Activated CD4-positive, alpha-beta T cell treated with anti-CD3 and anti-CD28 coated beads, Interleukin-2, Interleukin-6, amounts not matched to agents 100 ng/mL and 50 ng/mL, durations not matched to agents 16 hours and 8 hours (primary cell): ENCODE data around the gene CALHM4.
A peak's percentile ranks its signal among the peaks of the same experiment; 100 is the strongest.

Experiments
- DNase-seq: peaks from one replicate; pipeline ENCODE4 v3.0.0-alpha.2; 2020

The CALHM4 gene

GRCh38 chr6:116543149-116543548, 10.4 kb upstream of the CALHM4 start:
- no peak for DNase-seq

- DNase-seq = no peak
Measured at GRCh38 chr6:116545651-116546050, 7.9 kb upstream of the CALHM4 start, which contains the start of gene TRAPPC3L. TSS of gene TRAPPC3L (minus strand) at chr6:116545684. CDS start at chr6:116545514, 170 bp downstream.

DNA sequence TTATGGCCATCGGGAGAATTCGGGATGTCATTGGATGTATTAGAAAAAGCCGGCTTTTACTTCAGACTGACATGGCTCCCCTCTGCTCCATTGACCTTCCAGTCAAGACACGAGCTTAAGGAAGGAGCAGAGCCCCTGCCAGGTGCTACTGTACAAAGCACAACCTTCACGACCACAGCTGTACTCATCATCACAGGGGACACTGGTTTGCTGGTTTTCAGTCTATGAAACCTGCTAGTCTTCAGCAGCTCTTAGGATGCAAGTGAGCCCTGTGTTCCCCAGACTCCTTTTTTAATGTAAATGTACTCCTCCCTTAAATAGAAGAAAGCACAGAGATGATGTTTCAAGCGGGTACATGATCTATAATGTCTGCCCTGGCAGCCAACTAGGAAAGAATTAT, 6.2 kb upstream of the CALHM4 start:
- no peak for DNase-seq

DNA sequence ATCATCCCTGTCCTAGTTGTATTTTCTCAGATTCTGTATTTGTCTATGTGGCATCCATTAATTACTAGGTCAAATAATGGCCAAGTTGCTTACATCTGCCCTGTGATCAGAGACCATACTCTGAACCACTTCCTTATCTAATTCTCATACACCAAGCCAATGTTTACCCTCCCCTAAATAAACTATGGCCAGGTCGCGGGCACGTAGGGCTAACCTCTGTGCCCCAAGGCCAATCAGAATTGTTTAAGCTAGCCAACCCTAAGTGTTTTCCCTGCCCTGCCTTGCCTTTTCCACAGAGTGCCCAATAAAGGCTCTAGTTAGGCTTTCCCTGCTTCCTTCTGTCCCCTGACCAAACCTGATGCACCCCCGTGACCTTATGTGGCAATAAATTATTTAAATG, 2.8 kb upstream of the CALHM4 start:
- DNase-seq = no peak

GRCh38 chr6:116556065-116556464, 2.5 kb downstream of the CALHM4 start:
- no peak for DNase-seq

GRCh38 chr6:116556814-116557415, 3.4 kb downstream of the CALHM4 start:
- DNase-seq = no peak

DNA sequence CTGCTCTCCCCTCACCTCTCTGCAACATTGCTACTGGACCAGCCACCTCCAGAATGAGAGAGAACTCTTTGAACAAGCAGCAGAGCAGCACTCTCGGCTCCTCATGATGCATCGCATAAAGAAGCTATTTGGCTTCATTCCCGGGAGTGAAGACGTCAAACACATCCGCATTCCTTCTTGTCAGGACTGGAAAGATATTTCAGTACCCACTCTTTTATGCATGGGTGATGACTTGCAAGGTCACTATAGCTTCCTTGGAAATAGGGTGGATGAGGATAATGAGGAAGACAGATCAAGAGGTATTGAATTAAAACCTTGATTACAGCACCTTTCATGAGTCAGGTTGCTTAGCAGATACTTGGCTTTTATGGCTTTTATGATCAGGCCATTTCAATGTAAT, 4.3 kb downstream of the CALHM4 start:
- no peak for DNase-seq

DNA sequence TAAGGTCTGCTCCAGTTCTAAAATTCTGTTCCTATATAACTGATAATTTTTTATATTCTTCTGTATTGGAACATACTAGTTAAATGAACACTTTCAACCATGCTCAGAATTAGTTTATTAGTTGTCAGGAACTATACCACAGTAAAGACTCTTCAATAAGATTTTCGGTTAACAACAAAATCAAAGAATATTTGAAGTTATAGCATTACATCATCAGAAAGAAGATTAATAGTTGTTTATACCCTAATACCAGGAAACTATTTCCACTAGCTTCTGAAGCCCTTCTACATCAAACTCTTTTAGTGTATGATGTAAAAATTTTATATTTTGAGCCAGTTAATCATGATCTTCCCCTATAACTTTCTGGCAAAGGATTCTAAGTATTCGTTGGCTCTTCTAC, 6.6 kb downstream of the CALHM4 start:
- DNase-seq = no peak

- peak; percentile 75 for DNase-seq
Measured at GRCh38 chr6:116561377-116562018, 7.9 kb downstream of the CALHM4 start.

DNA sequence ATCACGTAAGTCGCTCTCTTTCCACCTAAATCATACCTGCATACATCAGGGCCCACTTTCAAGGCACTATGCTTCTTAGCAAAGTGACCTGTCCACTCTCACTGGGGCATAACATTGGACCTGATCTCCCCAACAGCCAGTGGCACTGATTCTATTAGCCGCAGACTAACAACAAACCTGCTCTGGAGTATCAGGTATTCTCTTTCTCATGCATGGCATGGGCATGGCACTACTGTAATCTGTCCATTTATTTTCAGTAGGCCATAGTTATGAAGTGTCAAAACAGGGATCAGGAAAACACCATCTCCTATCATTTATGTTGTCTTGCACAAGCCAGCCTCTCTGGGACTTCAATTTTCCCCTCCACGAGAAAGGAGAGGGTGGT, 8.5 kb downstream of the CALHM4 start:
- DNase-seq = no peak

- DNase-seq = no peak
Measured at GRCh38 chr6:116562614-116563013, 9.1 kb downstream of the CALHM4 start.

DNA sequence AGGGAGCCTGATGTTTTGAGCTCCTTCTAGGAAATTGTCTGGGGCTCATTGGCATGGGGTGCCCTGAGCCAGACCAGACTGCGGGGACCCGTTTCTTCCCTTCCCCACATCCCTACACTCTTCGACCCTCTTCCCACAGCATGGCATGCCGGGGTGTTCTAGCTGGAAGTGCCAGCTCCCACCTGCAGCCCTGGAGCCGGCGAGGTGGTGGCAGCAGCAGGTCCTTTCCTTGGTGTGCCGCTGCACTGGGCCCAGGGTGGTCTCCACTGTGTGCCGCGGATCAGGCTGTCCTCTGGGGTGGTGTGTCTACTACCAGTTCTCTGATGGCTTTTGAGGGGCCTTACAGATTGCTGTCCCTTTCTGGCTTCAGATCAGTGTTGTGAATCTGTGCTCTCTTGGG, 10.3 kb downstream of the CALHM4 start:
- no peak for DNase-seq

- DNase-seq = no peak
Measured at GRCh38 chr6:116564311-116564710, 10.8 kb downstream of the CALHM4 start.

DNA sequence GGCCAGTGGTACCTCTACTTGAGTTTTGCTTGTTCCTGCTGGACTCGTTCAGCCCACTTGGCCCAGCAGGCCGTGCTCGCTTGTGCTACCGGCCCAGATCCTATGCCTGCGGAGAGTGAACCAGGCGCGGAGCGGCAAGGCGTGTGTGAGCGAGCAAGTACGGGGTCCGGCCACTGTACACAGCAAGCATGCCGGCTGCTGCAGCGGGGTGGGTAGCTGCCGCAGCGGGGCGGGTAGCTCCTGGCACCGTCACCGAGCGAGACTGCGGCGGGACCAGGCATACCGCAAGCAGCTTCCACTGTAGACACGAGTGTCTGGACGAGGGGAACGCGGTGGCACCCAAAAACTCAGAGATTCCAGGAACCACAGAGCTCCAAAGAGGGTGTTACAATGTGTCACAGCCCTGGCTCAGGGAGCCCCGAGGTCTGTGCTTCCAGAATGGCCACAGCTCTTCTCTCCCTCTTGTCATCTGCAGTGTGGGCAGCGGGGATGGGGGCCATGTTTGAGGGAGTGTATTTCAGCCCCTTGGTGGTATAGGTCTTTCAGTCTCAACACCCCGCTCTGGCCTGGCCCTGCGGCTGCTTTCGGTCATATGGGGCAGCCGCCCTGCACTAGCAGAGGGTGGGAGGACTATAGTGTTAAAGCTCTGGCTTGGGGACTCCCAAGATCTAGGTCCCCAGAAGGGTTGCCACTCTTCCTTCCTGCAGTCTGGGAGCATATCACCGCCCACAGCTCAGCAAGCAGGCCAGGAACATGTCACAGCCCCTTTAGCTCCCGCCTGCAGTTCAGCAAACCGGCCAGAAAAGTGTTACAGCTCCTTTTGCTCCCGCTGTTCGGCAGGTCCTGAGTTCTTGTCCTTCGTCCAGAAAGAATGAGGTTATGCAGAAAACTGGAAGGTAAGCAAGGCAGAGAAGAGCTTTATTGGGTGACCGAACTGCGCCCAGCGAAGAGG, 11.6 kb downstream of the CALHM4 start:
- DNase-seq = no peak

GRCh38 chr6:116568111-116568510, 14.6 kb downstream of the CALHM4 start:
- DNase-seq = no peak

DNA sequence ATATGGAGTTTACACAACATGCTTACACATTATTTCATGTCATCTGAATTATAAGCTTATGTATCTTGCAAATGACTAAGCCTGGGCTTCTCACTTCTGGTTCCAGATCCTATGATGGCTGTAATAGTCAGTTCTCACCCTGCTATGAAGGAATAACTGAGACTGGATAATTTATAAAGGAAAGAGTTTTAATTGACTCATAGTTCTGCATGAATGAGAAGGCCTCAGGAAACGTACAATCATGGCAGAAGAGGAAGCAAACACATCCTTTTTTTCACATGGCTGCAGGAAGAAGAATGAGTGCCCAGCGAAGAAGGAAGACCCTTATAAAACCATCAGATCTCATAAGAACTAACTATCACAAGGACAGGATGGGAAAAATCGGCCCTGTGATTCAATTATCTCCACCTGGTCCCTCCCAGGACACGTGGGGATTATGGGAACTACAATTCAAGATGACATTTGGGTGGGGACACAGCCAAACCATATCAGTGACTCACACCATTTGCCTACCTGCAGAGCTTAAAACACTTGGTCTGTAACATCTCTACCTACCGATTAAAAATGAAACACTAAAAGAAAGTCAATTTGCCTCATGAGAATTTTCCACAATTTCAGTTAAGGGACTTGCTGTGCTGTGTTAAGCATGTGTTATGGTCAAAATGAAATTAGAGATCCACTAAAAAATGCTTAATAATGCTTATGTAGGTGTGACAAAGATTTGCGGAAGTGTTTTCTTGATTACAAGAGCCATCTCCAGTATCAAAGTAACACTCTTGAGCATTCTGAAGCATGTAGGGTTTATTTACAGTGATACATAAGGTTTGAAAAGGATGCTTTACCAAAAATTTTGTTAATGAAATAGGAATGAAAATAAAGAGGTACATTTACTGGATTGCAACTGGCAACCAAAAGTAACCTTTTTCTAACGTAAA, 15.5 kb downstream of the CALHM4 start:
- DNase-seq = no peak

DNA sequence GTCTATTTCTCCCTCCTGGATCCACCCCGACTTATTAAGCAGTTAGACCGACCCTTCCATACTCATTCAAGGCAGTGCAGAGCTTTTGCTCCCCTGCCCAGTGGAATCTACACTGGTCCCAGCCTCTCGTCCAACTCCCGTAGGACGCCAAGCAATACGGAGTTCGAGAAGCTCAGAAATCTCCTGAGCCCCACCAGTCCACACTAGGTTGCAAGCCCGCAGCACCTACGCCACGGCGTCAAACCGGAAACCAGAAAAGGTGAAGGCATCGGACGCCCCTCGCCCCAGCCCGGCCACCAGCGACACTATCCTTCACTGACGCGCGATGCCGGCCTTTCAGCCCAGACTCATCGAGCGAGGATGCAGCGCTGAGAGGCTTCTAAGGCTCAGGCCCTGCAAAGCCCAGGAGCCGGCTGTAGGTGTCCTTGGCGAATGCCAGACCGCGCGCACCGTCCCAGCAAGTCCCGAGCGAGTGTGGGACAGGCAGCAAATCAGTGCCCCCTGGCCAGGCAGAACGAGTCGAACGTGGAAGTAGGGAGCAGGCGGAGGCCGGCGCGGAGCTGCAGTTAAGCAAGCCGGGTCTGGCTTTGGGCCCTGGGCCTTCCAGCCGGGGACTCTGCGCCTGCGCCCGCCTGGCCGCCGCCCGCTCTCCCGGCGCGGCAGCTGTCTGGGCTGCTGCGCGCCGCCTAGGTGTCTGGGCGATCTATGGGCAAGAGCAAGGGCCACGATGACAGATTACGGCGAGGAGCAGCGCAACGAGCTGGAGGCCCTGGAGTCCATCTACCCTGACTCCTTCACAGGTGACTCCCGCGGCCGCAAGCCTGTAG, 17.5 kb downstream of the CALHM4 start, which contains the start of gene RWDD1:
Gene RWDD1, plus strand, starts transcription at position 649 of the 827 bp plus-strand sequence. Its CDS starts 79 bp downstream, at position 728.
- DNase-seq = peak; percentile 99

DNA sequence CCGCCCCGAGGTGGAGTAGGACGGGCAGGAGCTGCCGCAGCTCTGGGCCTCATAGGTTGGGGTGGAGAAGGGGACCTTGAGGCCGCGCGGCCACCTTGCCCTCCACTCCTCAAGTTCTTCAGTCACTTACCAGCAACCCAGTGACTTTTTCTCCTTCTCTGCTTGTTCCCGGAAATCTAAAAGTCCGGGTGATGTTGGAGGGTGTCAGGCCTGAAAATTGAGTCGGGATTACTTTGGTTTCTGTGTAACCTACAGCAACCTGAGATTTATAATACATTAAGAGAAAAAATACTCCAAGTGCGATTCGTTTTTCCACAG, 18.1 kb downstream of the CALHM4 start:
- DNase-seq = no peak

DNA sequence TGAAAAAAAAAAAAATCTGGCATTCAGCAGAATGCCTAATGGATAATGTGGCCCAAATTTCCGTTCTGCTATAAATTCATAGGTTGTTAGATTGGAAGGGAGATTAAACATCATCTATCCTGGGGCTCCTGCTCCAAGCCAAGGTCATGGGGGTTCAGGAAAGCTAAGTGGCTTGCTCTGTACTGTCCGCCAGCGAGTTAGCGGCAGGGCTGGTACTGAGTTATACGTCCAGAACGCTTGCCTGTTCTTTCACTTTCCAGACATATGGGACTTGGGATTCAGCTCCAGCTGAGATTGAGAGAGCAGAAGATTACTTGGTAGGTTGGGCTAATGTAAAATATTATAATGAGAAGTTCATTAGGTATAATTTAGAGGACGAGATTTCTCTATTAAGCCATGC, 18.6 kb downstream of the CALHM4 start:
- DNase-seq = peak; percentile 27

DNA sequence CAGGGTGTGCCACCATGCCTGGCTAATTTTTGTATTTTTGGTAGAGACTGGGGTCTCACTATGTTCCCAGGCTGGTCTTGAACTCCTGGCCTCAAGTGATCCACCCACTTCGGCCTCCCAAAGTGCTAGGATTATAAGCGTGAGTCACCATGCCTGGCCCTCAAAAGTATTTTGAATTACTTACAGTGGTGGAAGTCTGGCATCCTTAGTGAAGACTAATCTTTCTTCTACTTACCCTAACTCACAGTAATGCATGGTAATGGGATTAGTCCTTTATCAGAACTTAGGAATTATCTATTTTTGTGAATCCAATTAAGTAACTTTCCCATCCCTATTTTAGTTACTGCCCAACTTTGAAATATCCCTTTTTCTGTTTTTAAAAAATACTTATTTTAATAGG, 21.7 kb downstream of the CALHM4 start:
- DNase-seq = no peak

- no peak for DNase-seq
Measured at GRCh38 chr6:116577486-116577885, 23.9 kb downstream of the CALHM4 start.

GRCh38 chr6:116578335-116578734, 24.8 kb downstream of the CALHM4 start:
- DNase-seq = no peak
